ENCODE data around the gene PODNL1. TPM values are rescaled to one million over a fixed set of nuclear protein-coding genes. Genes with fewer than 3 reads are reported as not detected.
A peak's percentile ranks its signal among the peaks of the same experiment; 100 is the strongest.

PODNL1 gene
- total and polyA plus RNA-seq, 2 experiments from 2014 or later, result 0.24 TPM; not detected in 1

GRCh38 chr19:13954185-13954584 lies 16.0 kb upstream of the PODNL1 start:
- H3K36me3 ChIP-seq (ENCODE audit: insufficient read depth), result peaks cover 13% of the 10 kb centered on the region; the same call in 1 of the 2 replicates

More at GRCh38 chr19:13954185-13954584, 16.0 kb upstream of the PODNL1 start:
- no peaks in the 10 kb centered on the region for H3K9me2 ChIP-seq (ENCODE audit: insufficient read depth)
- no peak overlapping the region for H3K27ac ChIP-seq (ENCODE audit: low read depth)
- Mint-ChIP-seq H3K27me3 (ENCODE audit: insufficient read depth, low read depth, poor library complexity) (no peaks in the 10 kb centered on the region), H3K4me3 (peak overlapping the region; percentile 92), H3K27ac (no peak overlapping the region), H3K36me3 (ENCODE audit: low read depth) (peaks cover 38% of the 10 kb centered on the region), H3K4me1 (peaks cover 9% of the 10 kb centered on the region), H3K9me3 (no peaks in the 10 kb centered on the region; the same call in 2 of the 3 replicates)
- 0 out of 2 replicates have a peak, but pooled peaks cover 5% of the 10 kb centered on the region for H3F3A ChIP-seq (replicated peaks; ENCODE audit: low read depth)
- TF ChIP-seq EZH2phosphoT487 (IDR thresholded peaks at IDR 0.05; ENCODE audit: unreplicated experiment) (no peak), ZNF114 (CRISPR knock-in tag; IDR thresholded peaks at IDR 0.05) (no peak), REST (IDR thresholded peaks at IDR 0.05; ENCODE audit: unreplicated experiment) (no peak), JUNB (IDR thresholded peaks at IDR 0.05; ENCODE audit: unreplicated experiment) (no peak), EZH2 (IDR thresholded peaks at IDR 0.05; ENCODE audit: low read depth, unreplicated experiment) (no peak), ETS1 (IDR thresholded peaks at IDR 0.05) (no peak), STAT1 (IDR thresholded peaks at IDR 0.05; ENCODE audit: unreplicated experiment) (no peak), ZNF331 (CRISPR knock-in tag; IDR thresholded peaks at IDR 0.05; ENCODE audit: low read depth) (no peak)
- H3K27me3 ChIP-seq (ENCODE audit: insufficient read depth), result no peaks in the 10 kb centered on the region
- peaks cover 17% of the 10 kb centered on the region for H3K79me2 ChIP-seq (replicated peaks; ENCODE audit: insufficient read depth)
- H3K4me1 ChIP-seq (ENCODE audit: insufficient read depth), result peaks cover 8% of the 10 kb centered on the region; the same call in 1 of the 2 replicates
- no peak for DNase-seq (ENCODE audit: low spot score)
- no peak overlapping the region for H3K4me2 ChIP-seq
- no peak overlapping the region for H3K4me3 ChIP-seq
- ATAC-seq, result no peak
- H4K20me1 ChIP-seq (replicated peaks; ENCODE audit: insufficient read depth), result peaks cover 17% of the 10 kb centered on the region
- no peak overlapping the region for H2AFZ ChIP-seq
